ENCODE results near the gene CNST. TPM values are rescaled to one million over a fixed set of nuclear protein-coding genes. Genes with fewer than 3 reads are reported as not detected.

Gene CNST
- polyA plus RNA-seq (ENCODE audit: insufficient read length in 10 of 10): 10 to 100 TPM in 9 of 10 donors, 1 to 10 TPM in 1; 9.8 to 15.3 (median 12.5) TPM
- long read RNA-seq, donor 1, full-length matches to known transcripts: 1 of 1 reads
- long read RNA-seq, donor 1, partial matches to known transcripts: 0 of 1 reads
- long read RNA-seq, donor 1, other reads (novel, unspliced or antisense): 0 of 1 reads
- long read RNA-seq, donor 2, full-length matches to known transcripts: 2 of 2 reads
- long read RNA-seq, donor 2, partial matches to known transcripts: 0 of 2 reads
- long read RNA-seq, donor 2, other reads (novel, unspliced or antisense): 0 of 2 reads
- long read RNA-seq, donor 3: 0 reads
- long read RNA-seq, donor 4: 0 reads
- long read RNA-seq, donor 5, full-length matches to known transcripts: 1 of 1 reads
- long read RNA-seq, donor 5, partial matches to known transcripts: 0 of 1 reads
- long read RNA-seq, donor 5, other reads (novel, unspliced or antisense): 0 of 1 reads
- long read RNA-seq, donor 6, full-length matches to known transcripts: 1 of 1 reads
- long read RNA-seq, donor 6, partial matches to known transcripts: 0 of 1 reads
- long read RNA-seq, donor 6, other reads (novel, unspliced or antisense): 0 of 1 reads
- long read RNA-seq, donor 7: 0 reads
- long read RNA-seq, donor 8: 0 reads
- long read RNA-seq, donor 9: 0 reads

DNA sequence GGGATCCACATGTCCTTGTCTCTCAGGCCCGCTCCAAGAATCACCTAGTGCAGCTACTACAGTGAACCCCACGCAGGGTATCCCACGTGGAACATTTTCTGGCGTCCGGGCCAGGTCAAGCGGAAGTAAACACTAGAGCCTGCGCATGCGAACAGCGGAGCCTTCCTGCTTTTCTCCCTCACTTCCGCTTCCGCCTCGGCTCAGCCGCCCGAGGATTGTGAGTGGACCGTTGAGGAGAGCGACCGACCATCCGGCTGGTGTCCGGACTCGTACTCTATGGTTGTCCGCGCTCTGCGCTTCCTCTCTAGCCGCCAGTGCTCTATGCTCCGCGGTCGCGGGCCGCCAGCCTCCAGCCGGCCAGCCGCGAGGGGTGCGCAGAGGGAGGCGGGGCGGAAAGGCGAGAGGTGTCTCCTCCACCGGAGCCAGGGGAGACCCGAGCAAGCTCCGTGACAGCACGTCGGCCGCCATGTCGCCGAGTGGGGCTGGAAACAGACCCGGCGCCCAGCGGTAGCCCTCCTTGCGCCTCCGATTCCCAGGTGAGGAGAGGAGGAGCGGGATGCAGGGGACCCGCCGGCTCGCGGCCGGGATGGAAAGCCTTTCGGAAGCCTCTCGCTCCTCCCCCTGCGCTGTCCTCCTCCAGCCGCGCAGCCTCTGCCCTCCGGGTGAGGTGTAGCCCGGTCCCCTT, at the start of gene CNST, which contains the start of gene TFB2M:
CNST (plus strand) TSS at position 329 of the 685 bp plus-strand sequence. CDS start 25,107 bp downstream, outside the sequence.
TFB2M (minus strand) TSS at position 134 of the 685 bp plus-strand sequence; CDS start at position 11, 123 bp downstream.
- peak; percentile 99 to 100 (median 99) for DNase-seq

DNA sequence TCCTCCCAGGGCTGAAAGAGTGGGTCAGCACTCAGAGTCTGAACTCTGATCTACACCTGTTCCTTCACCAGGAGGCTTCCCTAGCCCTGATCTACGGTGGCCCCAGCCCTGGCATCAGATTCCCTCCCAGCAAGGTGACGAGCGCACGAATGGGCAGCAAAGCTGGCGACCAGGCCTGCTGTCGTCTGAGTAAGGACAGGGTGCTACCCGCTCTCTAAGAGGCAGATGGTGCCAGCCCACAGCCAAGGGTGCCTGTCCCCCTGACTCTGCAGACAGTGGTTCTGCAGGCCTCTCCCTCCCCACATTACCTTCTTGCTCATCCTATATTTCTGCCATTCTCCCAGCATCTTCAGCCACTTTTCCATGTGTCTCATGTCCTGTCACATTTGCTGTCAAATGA, 48.9 kb upstream of the CNST start:
- no peak for DNase-seq

DNA sequence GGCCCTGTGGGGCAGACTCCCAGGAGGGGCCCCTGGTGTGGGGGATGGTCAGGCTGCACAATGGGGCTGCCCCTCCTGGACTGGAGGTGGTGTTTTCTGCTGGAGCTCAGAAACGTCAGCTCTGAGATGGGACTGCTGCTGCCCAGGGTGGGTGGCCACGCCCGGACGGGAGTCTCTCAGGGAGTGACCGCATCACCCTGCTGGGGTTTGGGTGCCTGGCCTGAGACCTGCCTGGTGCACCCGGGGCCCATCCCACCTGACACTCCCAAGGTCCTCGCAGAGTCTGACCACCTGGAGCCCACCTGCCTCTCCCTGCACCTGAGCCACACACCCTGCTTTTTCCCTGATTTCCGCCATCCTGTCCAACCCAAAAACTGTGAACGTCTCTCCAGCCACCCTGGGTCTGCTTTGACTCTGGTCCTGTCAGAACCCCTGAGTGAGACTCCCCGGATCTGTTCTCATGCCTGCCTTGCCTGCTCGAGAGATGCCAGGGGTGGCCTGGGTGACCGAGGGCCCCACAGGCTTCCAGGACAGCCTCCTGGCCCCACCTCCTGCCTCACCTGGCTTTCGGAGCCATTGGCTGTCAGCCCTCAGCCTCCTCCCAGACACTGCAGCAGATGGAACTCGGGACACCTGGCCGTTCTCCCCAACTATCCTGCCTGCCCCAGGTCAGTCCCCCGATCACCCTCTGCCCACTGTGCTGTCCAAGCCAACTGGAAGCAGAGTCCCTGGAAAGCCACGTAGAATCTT, 47.6 kb upstream of the CNST start:
- DNase-seq: no peak

- no peak for DNase-seq
Observed at GRCh38 chr1:246519514-246519913, 46.7 kb upstream of the CNST start.

DNA sequence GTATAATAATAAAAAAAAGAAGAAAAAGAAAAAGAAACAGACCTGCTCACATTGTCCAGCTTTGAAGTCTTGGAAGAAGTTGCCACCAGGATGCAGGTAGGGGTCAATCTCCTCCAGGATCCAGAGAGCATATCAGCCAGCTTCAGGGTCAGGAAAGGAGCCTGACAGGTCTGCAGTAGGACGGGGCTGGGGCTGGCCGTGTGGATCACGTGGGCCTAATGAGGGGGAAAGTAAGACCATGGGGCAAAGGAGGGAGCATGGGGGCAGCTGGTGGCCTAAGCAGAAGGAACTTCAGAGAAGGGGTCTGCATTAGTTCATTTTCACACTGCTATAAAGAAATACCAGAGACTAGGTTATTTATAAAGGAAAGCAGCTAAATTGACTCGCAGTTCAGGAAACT, 39.9 kb upstream of the CNST start:
- no peak for DNase-seq

DNA sequence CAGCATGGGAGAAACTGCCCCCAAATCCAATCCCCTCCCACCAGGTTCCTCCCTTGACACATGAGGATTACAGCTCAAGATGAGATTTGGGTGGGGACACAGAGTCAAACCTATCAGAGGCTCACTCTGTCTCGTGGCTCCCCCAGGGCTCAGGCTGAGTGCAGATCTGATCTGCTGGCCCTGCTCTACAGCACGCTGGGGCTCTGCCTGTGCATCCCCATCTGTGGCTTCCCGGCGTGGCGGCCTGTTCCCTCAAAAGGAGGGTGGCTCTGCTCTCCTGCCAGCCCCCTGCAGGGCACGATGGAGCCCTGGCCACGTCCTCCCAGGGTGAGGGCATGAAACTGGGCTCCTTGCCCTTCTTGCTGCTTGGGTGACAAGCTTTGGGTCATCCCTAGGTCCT, 39.3 kb upstream of the CNST start:
- no peak for DNase-seq

DNA sequence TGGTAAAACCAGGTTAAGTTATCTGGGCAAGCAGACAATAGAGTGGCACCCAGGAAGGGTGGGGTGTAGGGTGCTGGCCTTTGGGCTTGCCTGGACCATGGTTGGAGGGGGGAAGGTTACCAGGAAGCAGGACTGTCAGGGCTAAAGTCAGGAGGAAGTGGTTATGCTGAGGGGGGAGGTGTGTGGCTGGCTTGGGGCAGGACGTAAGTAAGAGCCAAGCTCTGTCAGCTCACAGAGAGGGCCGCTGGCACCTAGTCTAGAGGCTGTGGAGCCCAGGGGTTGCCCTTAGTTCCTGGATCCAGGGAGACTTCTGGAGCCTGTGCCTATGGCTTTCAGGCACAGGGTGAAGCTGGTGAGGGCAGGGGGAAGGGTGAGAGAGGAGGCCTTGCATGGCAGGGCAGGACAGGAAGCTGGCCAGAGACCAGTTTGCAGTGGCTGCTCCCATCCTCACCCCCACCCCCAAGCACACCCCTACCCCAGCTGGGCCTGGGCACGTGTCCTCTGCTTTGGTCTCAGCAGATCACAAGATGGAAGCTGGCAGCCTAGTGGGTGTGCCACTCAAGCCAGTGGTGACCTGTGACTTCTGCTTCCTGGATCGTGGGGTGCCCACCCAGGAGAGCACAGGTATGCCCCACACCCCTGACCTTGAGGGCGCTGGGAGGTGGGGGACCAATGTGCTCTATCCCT, 38.7 kb upstream of the CNST start:
- no peak for DNase-seq

DNA sequence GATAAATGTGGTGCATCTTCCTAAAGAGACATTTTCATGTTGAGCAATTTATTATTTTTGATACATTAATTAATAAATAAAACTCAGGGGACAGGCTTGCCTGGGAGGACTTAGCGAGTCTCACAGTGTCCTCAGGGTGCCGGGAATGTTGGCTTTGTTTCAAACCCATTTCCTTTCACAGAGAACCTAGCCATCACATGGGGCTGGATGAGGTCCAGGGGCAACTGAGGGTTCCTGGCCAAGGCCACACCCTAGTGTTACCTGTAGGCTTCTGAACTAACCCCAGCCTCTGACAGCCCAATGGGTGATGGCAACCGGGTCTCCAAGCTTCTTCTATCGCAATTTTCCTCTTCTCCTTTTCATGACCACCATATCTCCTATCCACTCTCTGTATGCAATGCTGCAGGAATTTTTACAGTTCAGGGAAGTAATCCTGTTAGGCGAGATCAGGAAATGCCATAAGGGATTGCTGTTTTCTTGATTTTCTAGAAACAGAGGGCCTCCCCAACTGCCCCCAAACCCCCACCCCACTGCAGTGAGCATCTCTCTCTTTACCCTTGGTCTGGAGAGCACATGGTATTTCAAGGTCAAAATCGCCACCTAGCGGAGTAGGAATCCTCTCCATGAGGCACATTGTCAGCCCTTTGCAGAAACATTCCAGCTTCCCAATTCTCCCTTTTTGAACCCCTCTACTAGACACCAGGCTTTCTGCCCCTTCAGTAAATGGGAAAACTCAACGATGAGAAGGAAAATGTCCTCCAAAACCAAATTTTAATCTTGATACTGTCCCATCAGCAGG, 37.1 kb upstream of the CNST start:
- no peak for DNase-seq

GRCh38 chr1:246530482-246530881, 35.8 kb upstream of the CNST start:
- no peak for DNase-seq

- DNase-seq: no peak
Observed at GRCh38 chr1:246532519-246532918, 33.7 kb upstream of the CNST start.

- DNase-seq: no peak
Observed at GRCh38 chr1:246533371-246533905, 32.8 kb upstream of the CNST start.

GRCh38 chr1:246534114-246534513, 32.1 kb upstream of the CNST start:
- DNase-seq: no peak

GRCh38 chr1:246537441-246537840, 28.8 kb upstream of the CNST start:
- DNase-seq: no peak

GRCh38 chr1:246537887-246538286, 28.4 kb upstream of the CNST start:
- DNase-seq: no peak

DNA sequence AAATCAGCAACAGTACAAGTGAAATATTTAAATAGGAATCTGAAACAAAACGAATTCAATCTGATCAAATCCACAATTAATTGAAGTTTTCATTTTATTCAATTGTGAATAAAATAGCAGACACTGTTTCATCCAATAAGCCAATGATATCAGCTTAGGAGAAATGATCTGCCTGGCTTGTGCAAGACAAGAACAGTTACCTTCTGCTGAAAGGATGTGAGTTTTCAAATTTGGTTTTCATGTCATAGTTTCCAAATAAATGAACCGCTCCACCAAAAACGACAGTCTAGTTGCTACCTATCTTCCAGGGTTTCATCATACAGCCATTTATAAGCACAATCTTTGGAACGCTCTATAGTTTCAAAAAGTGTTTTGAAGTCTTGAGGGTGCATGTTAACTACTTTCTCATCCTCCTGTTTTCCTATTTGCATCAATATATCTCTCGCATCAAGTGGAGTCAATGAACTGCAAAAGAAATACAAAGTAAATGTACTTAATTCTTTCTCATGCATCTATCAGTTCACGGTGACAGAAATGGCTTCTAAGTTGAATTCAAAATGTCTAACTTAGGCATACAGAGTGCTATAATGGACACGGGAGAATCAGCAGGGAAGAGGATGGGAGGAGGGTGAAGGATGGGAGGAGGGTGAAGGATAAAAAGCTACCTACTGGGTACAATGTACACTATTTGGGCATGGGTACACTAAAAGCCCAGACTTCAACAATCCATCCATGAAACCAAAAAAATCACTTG, 25.3 kb upstream of the CNST start:
- no peak for DNase-seq

DNA sequence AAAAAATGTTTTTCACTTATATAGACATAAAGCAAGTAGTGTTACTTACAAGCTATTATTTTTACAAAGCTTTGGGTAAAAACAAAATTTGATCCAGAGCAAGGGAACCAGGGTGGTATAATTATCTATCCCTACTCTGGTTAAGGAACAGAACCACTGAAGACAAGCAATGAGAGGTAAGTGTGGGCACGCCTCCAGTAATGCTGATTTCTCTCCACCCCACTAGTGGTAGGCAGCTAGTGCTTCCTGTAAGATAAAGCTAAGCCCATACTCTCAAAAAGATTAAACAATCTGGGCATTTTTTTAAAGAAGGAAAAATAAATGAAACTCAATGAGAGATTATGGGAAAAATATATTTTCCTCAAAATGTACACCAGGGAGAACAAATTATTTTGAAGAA, 22.3 kb upstream of the CNST start:
- no peak for DNase-seq

GRCh38 chr1:246549665-246550064, 16.6 kb upstream of the CNST start:
- no peak for DNase-seq

DNA sequence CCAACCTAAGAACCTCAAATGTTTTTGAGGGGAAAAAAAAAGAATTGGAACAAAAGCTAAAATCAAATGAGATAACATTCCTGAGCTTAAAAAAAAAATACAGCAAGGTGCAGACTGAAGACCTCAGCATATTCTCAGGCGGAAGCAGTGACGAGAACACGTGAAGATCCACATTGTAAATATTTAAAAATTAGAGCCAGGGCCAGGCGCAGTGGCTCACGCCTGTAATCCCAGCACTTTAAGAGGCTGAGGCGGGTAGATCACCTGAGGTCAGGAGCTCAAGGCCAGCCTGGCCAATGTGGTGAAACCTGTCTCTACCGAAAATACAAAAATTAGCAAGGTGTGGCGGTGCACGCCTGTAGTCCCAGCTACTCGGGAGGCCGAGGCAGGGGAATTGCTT, 15.9 kb upstream of the CNST start:
- DNase-seq: no peak

- DNase-seq: no peak
Observed at GRCh38 chr1:246552110-246552509, 14.1 kb upstream of the CNST start.
